HepG2 (cell line): ENCODE data around the gene MYO7A.

Experiments used
- EP300 ChIP-seq, 3 experiments: sonication (generic) in 1 of 3; formaldehyde crosslinking in 1 of 3; IDR thresholded peaks; 2 replicates each; pipeline versions ENCODE4 v1.5.1 to v1.6.1; 2011 to 2020; ENCODE audit warnings: low read depth in 2 of 3, low read length in 2 of 3, borderline replicate concordance in 1 of 3, improper control_type of control experiment in 1 of 3, mild to moderate bottlenecking in 1 of 3, missing genetic modification reagents in 1 of 3, moderate library complexity in 1 of 3
- JUNB ChIP-seq: sonication (generic); formaldehyde crosslinking; IDR thresholded peaks from 2 replicates; pipeline ENCODE4 v1.8.0; 2022; ENCODE audit warnings: missing genetic modification reagents, mild to moderate bottlenecking, borderline replicate concordance
- POLR2A ChIP-seq, 2 experiments: IDR thresholded peaks; 2 replicates each; pipeline ENCODE4 v1.6.1; 2011; ENCODE audit warnings: low read depth in 2 of 2, low read length in 2 of 2, mild to moderate bottlenecking in 1 of 2, moderate library complexity in 1 of 2; ENCODE audit not compliant: insufficient read depth in 1 of 2
- TMF1 ChIP-seq: sonication (generic); formaldehyde crosslinking; IDR thresholded peaks from 2 replicates; pipeline ENCODE4 v1.8.1; 2022; ENCODE audit warnings: low read depth, missing genetic modification reagents
- ZNF138 ChIP-seq: sonication (generic); formaldehyde crosslinking; IDR thresholded peaks from 2 replicates; pipeline ENCODE4 v1.5.0; 2020; ENCODE audit warnings: mild to moderate bottlenecking, low read depth, missing genetic modification reagents
- ZNF205 ChIP-seq: IDR thresholded peaks from 2 replicates; pipeline ENCODE4 v1.6.1; 2018; ENCODE audit warnings: missing biosample characterization, missing genetic modification reagents

DNA sequence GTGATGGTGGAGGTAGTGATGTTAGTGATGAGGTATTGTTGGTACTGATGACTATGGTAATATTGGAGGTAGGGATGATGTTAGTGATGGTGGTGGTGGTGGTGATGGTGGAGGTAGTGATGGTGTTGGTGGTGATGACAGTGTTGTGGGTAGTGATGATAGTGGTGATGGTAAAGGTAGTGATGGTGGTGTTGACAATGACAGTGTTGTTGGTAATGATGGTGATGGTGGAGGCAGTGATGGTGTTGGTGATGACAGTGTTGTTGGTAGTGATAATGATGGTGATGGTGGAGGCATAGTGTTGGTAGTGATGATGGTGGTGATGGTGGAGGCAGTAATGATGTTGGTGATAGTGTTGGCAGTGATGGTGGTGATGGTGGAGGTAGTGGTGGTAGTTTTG is 65.1 kb downstream of the MYO7A start:
- no peak for TF ChIP-seq JUNB (CRISPR knock-in tag)
- no peak for TF ChIP-seq EP300 (IDR thresholded peaks at IDR 0.05; ENCODE audit: low read depth in 2 of 2, low read length in 2 of 2)
- no peak for TF ChIP-seq EP300 (CRISPR knock-in tag; IDR thresholded peaks at IDR 0.05; ENCODE audit: borderline replicate concordance)
- no peak for TF ChIP-seq ZNF205 (CRISPR knock-in tag)
- no peak for TF ChIP-seq POLR2A (IDR thresholded peaks at IDR 0.05; ENCODE audit: insufficient read depth in 1 of 2, low read depth in 2 of 2, low read length in 2 of 2)
- TF ChIP-seq TMF1 = no peak
- no peak for TF ChIP-seq ZNF138
